SK-N-MC (cell line): ENCODE measurements around the gene EHD4.

Experiments used
- EZH2 ChIP-seq: fragments of 200-600 bp; sonication (generic); IDR thresholded peaks from one replicate; pipeline ENCODE4 v1.6.1; 2017; ENCODE audit warnings: antibody characterized with exemption
- FOXP2 ChIP-seq: optimal IDR thresholded peaks from 2 replicates; pipeline ENCODE3; 2011; ENCODE audit warnings: mild to moderate bottlenecking, moderate library complexity; ENCODE audit not compliant: insufficient read depth; ENCODE audit errors: extremely low read length, control extremely low read depth

- no peak for TF ChIP-seq FOXP2
- TF ChIP-seq EZH2 = no peak
Observed at GRCh38 chr15:42018306-42019224, 46.2 kb upstream of the EHD4 start.
